HG03139 (cell line): ENCODE data around the gene NENF.
"Not testable (repeated sequence)": the region's sequence is repeated elsewhere in the genome, so short reads cannot be mapped to it uniquely, and the experiment has no call there.

Experiments
- ATAC-seq: cut with Tn5 transposase; IDR thresholded peaks from one replicate; pipeline ENCODE4 v1.9.1; 2021; ENCODE audit not compliant: unreplicated experiment

NENF gene

DNA sequence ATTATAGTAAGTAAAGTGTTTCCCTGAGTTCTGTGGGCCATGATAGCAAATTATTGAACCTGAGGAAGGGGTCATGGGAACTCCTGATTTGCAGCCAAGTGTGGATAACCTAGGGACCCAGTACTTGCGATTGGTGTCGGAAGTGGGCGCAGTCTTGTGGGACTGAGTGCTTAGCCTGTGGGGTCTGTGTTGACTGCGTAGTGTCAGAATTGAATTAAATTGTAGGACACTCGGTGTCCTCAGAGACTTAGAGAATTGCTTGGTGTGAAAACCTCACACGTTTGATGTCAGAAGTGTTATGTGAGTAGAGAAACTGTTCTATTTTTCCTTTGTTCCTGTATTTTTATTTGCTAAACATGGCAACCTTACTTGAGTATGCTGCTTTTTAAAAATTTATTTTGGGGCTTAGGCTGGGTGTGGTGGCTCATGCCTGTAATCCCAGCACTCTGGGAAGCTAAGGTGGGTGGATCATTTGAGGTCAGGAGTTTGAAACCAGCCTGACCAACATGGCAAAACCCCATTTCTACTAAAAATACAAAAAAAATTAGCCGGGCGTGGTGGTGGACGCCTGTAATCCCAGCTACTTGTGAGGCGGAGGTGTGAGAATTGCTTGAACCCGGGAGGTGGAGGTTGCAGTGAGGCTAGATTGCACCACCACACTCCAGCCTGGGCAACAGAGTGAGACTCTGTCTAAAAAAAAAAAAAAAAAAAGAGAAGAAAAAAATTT is 48.2 kb downstream of the NENF start:
- ATAC-seq, result not testable (repeated sequence)

DNA sequence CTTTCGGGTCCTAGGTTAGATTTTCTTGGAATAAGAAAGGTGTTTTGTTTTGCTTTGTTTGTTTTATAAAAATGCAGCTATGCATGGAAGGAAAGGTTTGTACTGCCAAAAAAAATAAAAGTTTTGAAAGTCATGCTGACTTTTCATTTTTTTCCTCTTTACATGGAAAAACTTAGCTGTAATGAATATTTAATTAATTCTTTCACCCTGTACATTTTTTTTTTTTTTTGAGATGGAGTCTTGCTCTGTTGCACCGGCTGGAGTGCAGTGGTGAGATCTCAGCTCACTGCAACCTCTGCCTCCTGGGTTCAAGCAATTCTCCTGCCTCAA is 48.7 kb downstream of the NENF start:
- no peak for ATAC-seq

DNA sequence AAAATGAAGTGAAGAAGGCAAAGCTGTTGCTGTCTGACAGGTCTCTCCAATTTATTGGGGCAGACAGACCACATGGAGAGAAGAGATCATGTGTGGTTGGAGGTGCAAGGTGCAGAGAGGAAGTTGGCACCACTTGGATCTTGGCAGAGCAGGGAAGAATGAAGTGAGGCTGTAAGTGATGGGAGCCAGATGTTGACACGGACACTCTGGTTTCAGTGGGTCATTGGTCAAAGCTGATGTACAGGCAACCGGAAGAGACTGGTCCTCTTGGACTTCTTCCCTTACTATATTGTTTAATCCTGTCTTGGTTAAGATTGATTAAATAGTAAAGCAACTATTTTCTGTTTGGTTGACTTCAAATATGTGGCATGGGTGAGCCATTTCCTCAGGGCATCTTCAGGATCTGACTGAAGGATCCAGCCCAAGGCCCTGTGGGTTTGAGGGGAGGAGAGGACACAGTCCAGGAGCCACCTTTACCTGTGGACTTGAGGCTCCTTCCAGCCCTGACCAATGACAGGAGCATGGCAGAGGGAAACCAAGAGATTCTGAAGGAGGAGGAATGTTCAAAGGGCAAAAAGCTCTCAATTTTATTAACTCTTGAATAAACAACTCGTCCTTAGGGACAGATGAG is 49.4 kb downstream of the NENF start:
- ATAC-seq, result no peak

- ATAC-seq, result no peak
Observed at GRCh38 chr1:212482637-212483441, 50.1 kb downstream of the NENF start.

- no peak for ATAC-seq
Observed at GRCh38 chr1:212484701-212485570, 52.2 kb downstream of the NENF start.

- ATAC-seq, result no peak
Observed at GRCh38 chr1:212485571-212485912, 52.8 kb downstream of the NENF start.

GRCh38 chr1:212485913-212486618 is 53.3 kb downstream of the NENF start:
- ATAC-seq, result no peak

DNA sequence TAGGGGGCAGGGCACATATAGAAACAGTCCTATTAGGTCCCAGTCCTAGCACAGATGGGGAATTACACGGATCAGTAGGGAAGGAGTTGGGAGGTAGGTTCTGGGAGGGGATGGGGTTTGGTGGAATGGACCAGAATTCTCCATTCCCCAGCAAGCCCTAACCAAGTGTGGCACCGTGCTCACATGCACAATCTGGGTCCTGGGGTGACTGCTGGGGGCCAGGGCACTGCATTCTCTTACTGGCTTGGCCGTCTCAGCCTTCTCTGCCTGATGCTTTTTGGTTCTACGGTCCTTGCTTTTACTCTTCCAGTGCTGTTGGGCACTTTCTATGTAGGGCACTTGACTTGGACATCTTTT is 53.9 kb downstream of the NENF start:
- ATAC-seq, result no peak

- no peak for ATAC-seq
Observed at GRCh38 chr1:212487286-212487685, 54.6 kb downstream of the NENF start.

DNA sequence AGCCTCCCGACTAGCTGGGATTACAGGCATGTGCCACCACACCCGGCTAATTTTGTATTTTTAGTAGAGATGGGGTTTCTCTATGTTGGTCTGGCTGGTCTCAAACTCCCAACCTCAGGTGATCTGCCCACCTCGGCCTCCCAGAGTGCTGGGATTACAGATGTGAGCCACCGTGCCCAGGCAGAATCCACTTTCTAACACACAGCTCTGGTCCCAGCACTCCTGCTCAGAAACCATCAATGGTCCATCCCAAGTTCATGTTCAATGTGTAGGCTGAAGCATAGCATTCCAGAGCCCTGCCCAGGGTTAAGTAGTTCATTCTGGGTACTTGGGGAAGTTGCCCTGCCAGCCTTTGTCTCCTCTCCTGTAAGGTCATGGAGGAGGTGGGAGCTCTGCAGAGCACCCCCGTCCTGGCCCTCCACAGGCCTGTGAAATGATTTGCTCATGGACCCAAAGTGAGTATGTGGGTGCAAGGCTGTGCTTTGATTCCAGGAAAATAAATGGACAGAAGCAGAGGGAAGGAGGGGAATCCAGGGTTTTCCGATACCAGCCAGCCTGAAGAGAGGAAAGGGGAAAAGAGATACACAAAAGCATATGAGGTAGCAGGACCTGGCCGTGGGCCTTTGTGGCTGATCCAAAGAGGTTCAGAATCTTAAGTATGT is 55.2 kb downstream of the NENF start:
- ATAC-seq, result no peak

- ATAC-seq, result peak; percentile 64
Observed at GRCh38 chr1:212488436-212489283, 55.9 kb downstream of the NENF start.

- ATAC-seq, result no peak
Observed at GRCh38 chr1:212489284-212489859, 56.7 kb downstream of the NENF start.

- ATAC-seq, result no peak
Observed at GRCh38 chr1:212490276-212490675, 57.6 kb downstream of the NENF start.

- ATAC-seq, result no peak
Observed at GRCh38 chr1:212491454-212491853, 58.7 kb downstream of the NENF start.
